A673 (cell line): Measurements from ENCODE around the gene RHO. TPM values are rescaled to one million over a fixed set of nuclear protein-coding genes. Genes with fewer than 3 reads are reported as not detected.

Experiments
- BruUV-seq: library from RNA; stranded (reverse); fragments of 400-500 nt; replicated peaks from 2 replicates; lab custom pipeline; 2021; lab: Mats Ljungman, UMichigan
- CTCF ChIA-PET: fragments of 300-600 bp; sonication (Branson Sonifier 250); formaldehyde crosslinking; loops from one replicate; lab custom pipeline; 2022; ENCODE audit warnings: antibody characterized with exemption; lab: Charles Lee
- POLR2A ChIA-PET: fragments of 300-600 bp; sonication (Branson Sonifier 250); formaldehyde crosslinking; loops from one replicate; lab custom pipeline; 2022; ENCODE audit warnings: antibody characterized with exemption; ENCODE audit not compliant: low non-redundant PET; lab: Charles Lee
- DNase-seq: peaks from one replicate; pipeline ENCODE4 v3.0.0-alpha.2; 2015; ENCODE audit warnings: low spot score
- H3K27ac ChIP-seq: fragments of 200-600 bp; sonication (generic); 2 replicates; pipeline ENCODE4 v1.5.1; 2016; ENCODE audit warnings: mixed run types, low read depth, mild to moderate bottlenecking, mixed read lengths, antibody characterized with exemption, low read length; ENCODE audit not compliant: poor library complexity, severe bottlenecking
- H3K27me3 ChIP-seq: fragments of 200-600 bp; sonication (generic); replicated peaks from 2 replicates; pipeline ENCODE4 v1.6.1; 2017; ENCODE audit warnings: mixed run types, low read depth, mild to moderate bottlenecking, mixed read lengths, antibody characterized with exemption, low read length; ENCODE audit not compliant: insufficient read depth, poor library complexity
- H3K36me3 ChIP-seq: fragments of 200-600 bp; sonication (generic); 2 replicates; pipeline ENCODE4 v1.6.1; 2016; ENCODE audit warnings: mixed run types, mild to moderate bottlenecking, mixed read lengths, antibody characterized with exemption, low read length; ENCODE audit not compliant: insufficient read depth, poor library complexity, severe bottlenecking
- H3K4me1 ChIP-seq: fragments of 200-600 bp; sonication (generic); 2 replicates; pipeline ENCODE4 v1.6.1; 2017; ENCODE audit warnings: mixed run types, mild to moderate bottlenecking, mixed read lengths, antibody characterized with exemption, low read length; ENCODE audit not compliant: insufficient read depth, poor library complexity, severe bottlenecking
- H3K4me3 ChIP-seq: fragments of 200-600 bp; sonication (generic); 2 replicates; pipeline ENCODE4 v1.5.1; 2016; ENCODE audit warnings: low read depth, mixed run types, mild to moderate bottlenecking, mixed read lengths, low read length; ENCODE audit not compliant: poor library complexity, severe bottlenecking
- H3K9me3 ChIP-seq: fragments of 200-600 bp; sonication (generic); 2 replicates; pipeline ENCODE4 v1.6.1; 2016; ENCODE audit warnings: mixed run types, low read depth, mild to moderate bottlenecking, mixed read lengths, antibody characterized with exemption, low read length; ENCODE audit not compliant: poor library complexity, severe bottlenecking
- EZH2 ChIP-seq: fragments of 200-600 bp; sonication (generic); IDR thresholded peaks from 2 replicates; pipeline ENCODE4 v1.6.1; 2017; ENCODE audit warnings: borderline replicate concordance, low read depth, mild to moderate bottlenecking, mixed read lengths, antibody characterized with exemption, low read length; ENCODE audit not compliant: poor library complexity, severe bottlenecking
- intact Hi-C: fragments of 100-400 bp; cut with micrococcal nuclease; formaldehyde crosslinking; loops from one replicate; pipeline ENCODE4 v1.10.0; 2022; ENCODE audit not compliant: unreplicated experiment
- total RNA-seq: library from RNA; stranded (reverse); gene quantifications from 2 replicates; pipeline ENCODE4 v1.2.3, GENCODE V29; 2021
- TF ChIP-seq, protein P1 (sequence below): fragments of 300-800, 200-600 bp; sonication (generic); conservative IDR thresholded peaks from 2 replicates; pipeline ENCODE4 v1.5.1; 2017; ENCODE audit warnings: low read depth, mild to moderate bottlenecking, antibody characterized with exemption, low read length, moderate library complexity, mixed read lengths

RHO gene
- total RNA-seq, 1 experiment from 2014 or later, result not detected

DNA sequence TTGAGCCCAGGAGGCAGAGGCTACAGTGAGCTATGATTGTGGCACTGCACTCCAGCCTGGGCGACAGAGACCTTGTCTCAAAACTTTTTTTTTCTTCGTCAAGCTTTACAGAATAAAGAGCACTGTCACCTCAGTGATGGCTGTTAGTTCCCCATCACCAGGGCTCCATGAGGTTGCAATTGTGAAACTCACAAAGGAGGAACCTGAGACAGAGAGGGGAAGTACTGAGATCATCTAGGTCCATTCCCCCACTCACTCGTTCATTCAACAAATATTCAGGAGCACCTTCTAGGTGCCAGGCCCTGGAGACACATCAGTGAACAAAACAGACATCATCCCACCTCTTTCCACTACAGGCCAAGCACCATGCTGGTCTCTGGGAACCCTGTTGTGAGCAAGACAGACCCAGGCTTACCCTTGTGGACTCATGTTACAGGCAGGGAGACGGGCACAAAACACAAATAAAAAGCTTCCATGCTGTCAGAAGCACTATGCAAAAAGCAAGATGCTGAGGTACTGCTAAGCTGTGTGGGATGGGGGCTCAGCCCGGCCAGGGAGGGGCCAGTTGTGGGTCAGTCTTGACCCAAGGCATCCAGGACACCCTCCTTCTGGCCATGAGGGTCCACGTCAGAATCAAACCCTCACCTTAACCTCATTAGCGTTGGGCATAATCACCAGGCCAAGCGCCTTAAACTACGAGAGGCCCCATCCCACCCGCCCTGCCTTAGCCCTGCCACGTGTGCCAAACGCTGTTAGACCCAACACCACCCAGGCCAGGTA is 2.1 kb upstream of the RHO start:
- intact Hi-C loops, result no loop called here
- no peaks in the 10 kb centered on the region for H3K4me1 ChIP-seq
- no TSS peak for BruUV-seq

GRCh38 chr3:129527262-129527661 is 1.2 kb upstream of the RHO start:
- no TSS peak for BruUV-seq

More for the DNA sequence above, 2.1 kb upstream of the RHO start:
- DNase-seq, result no peak
- no peaks in the 10 kb centered on the region for H3K36me3 ChIP-seq
- no peak overlapping the region for H3K27ac ChIP-seq
- no peak overlapping the region for H3K4me3 ChIP-seq
- ChIA-PET POLR2A (no interaction called here), CTCF (no interaction called here)
- H3K9me3 ChIP-seq, result no peaks in the 10 kb centered on the region
- TF ChIP-seq, protein P1, sequence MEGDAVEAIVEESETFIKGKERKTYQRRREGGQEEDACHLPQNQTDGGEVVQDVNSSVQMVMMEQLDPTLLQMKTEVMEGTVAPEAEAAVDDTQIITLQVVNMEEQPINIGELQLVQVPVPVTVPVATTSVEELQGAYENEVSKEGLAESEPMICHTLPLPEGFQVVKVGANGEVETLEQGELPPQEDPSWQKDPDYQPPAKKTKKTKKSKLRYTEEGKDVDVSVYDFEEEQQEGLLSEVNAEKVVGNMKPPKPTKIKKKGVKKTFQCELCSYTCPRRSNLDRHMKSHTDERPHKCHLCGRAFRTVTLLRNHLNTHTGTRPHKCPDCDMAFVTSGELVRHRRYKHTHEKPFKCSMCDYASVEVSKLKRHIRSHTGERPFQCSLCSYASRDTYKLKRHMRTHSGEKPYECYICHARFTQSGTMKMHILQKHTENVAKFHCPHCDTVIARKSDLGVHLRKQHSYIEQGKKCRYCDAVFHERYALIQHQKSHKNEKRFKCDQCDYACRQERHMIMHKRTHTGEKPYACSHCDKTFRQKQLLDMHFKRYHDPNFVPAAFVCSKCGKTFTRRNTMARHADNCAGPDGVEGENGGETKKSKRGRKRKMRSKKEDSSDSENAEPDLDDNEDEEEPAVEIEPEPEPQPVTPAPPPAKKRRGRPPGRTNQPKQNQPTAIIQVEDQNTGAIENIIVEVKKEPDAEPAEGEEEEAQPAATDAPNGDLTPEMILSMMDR, result no peak
- TF ChIP-seq EZH2, result no peak
- H3K27me3 ChIP-seq, result no peaks in the 10 kb centered on the region

GRCh38 chr3:129529436-129530210 is 1.2 kb downstream of the RHO start:
- Histone ChIP-seq H3K4me1 (no peaks in the 10 kb centered on the region), H3K36me3 (no peaks in the 10 kb centered on the region), H3K27me3 (no peaks in the 10 kb centered on the region), H3K9me3 (no peaks in the 10 kb centered on the region), H3K4me3 (no peak overlapping the region), H3K27ac (no peak overlapping the region)
- ChIA-PET CTCF (no interaction called here), POLR2A (interaction anchor here (0.6 kb wide), 1 partner anchor 26 kb away, joined by 4 read pairs; no protein-coding TSS in a partner anchor)
- no peak for TF ChIP-seq EZH2
- no peak for DNase-seq
- intact Hi-C loops, result no loop called here
- BruUV-seq, result no TSS peak

More at GRCh38 chr3:129527262-129527661, 1.2 kb upstream of the RHO start:
- POLR2A ChIA-PET, result no interaction called here
- H3K27ac ChIP-seq, result no peak overlapping the region
- intact Hi-C loops, result no loop called here
- H3K27me3 ChIP-seq, result no peaks in the 10 kb centered on the region
- no peaks in the 10 kb centered on the region for H3K4me1 ChIP-seq
- no peak overlapping the region for H3K4me3 ChIP-seq
- CTCF ChIA-PET, result no interaction called here
- H3K36me3 ChIP-seq, result no peaks in the 10 kb centered on the region
- H3K9me3 ChIP-seq, result no peaks in the 10 kb centered on the region
- no peak for TF ChIP-seq EZH2
- TF ChIP-seq, protein P1, result no peak
- DNase-seq, result no peak
